NCI-H1417 treated with DMSO at 0.1 percent for 48 hours (cell line): ENCODE results near the gene GAS7.

Experiments
- DNase-seq: peaks from one replicate; lab custom pipeline; 2025; lab: John Stamatoyannopoulos, UW

The GAS7 gene

GRCh38 chr17:10200645-10201044 is 2.2 kb upstream of the GAS7 start:
- DNase-seq, result no peak

- DNase-seq, result no peak
Observed at GRCh38 chr17:10200016-10200415, 1.6 kb upstream of the GAS7 start.

- no peak for DNase-seq
Observed at GRCh38 chr17:10197721-10198508, 491 bp downstream of the GAS7 start.

GRCh38 chr17:10197362-10197720 is 1.1 kb downstream of the GAS7 start:
- no peak for DNase-seq

- no peak for DNase-seq
Observed at GRCh38 chr17:10196941-10197340, 1.5 kb downstream of the GAS7 start.

- DNase-seq, result no peak
Observed at GRCh38 chr17:10196384-10196895, 2.0 kb downstream of the GAS7 start.

GRCh38 chr17:10195090-10195805 is 3.2 kb downstream of the GAS7 start:
- no peak for DNase-seq

GRCh38 chr17:10193632-10194031 is 4.8 kb downstream of the GAS7 start:
- DNase-seq, result no peak

GRCh38 chr17:10192972-10193371 is 5.4 kb downstream of the GAS7 start:
- DNase-seq, result no peak

GRCh38 chr17:10192461-10192860 is 5.9 kb downstream of the GAS7 start:
- no peak for DNase-seq

GRCh38 chr17:10187456-10187855 is 10.9 kb downstream of the GAS7 start:
- no peak for DNase-seq

GRCh38 chr17:10186771-10187410 is 11.5 kb downstream of the GAS7 start:
- DNase-seq, result no peak

- DNase-seq, result no peak
Observed at GRCh38 chr17:10183931-10184930, 14.2 kb downstream of the GAS7 start.

GRCh38 chr17:10182785-10183184 is 15.6 kb downstream of the GAS7 start:
- DNase-seq, result no peak

- no peak for DNase-seq
Observed at GRCh38 chr17:10178506-10178991, 19.9 kb downstream of the GAS7 start.

- DNase-seq, result no peak
Observed at GRCh38 chr17:10177913-10178505, 20.4 kb downstream of the GAS7 start.

- DNase-seq, result no peak
Observed at GRCh38 chr17:10177131-10177912, 21.1 kb downstream of the GAS7 start.

GRCh38 chr17:10173913-10174312 is 24.5 kb downstream of the GAS7 start:
- no peak for DNase-seq

- no peak for DNase-seq
Observed at GRCh38 chr17:10172778-10173177, 25.6 kb downstream of the GAS7 start.

- DNase-seq, result no peak
Observed at GRCh38 chr17:10172241-10172741, 26.1 kb downstream of the GAS7 start.
